HG02623 (cell line): ENCODE measurements around the gene SNRPF.
A peak's percentile ranks its signal among the peaks of the same experiment; 100 is the strongest.

ENCODE experiments used
- ATAC-seq: cut with Tn5 transposase; IDR thresholded peaks from one replicate; pipeline ENCODE4 v1.9.1; 2021; ENCODE audit warnings: moderate library complexity; ENCODE audit not compliant: unreplicated experiment

SNRPF gene

GRCh38 chr12:95859344-95859816 lies 628 bp downstream of the SNRPF start:
- ATAC-seq = peak; percentile 2

- ATAC-seq = no peak
Measured at GRCh38 chr12:95859947-95860850, 1.4 kb downstream of the SNRPF start.

- ATAC-seq = no peak
Measured at GRCh38 chr12:95862038-95862437, 3.3 kb downstream of the SNRPF start.

GRCh38 chr12:95863337-95863736 lies 4.6 kb downstream of the SNRPF start:
- ATAC-seq = no peak

GRCh38 chr12:95870897-95871296 lies 12.1 kb downstream of the SNRPF start:
- ATAC-seq = no peak

GRCh38 chr12:95874452-95874851 lies 15.7 kb downstream of the SNRPF start:
- no peak for ATAC-seq

GRCh38 chr12:95877622-95878021 lies 18.9 kb downstream of the SNRPF start:
- no peak for ATAC-seq

GRCh38 chr12:95880895-95881294 lies 22.1 kb downstream of the SNRPF start:
- ATAC-seq = no peak

- ATAC-seq = no peak
Measured at GRCh38 chr12:95881331-95881955, 22.7 kb downstream of the SNRPF start.

GRCh38 chr12:95882080-95882479 lies 23.3 kb downstream of the SNRPF start:
- no peak for ATAC-seq

GRCh38 chr12:95882873-95883272 lies 24.1 kb downstream of the SNRPF start:
- ATAC-seq = no peak

GRCh38 chr12:95884998-95885397 lies 26.2 kb downstream of the SNRPF start:
- no peak for ATAC-seq

GRCh38 chr12:95887311-95887710 lies 28.6 kb downstream of the SNRPF start:
- ATAC-seq = no peak

- ATAC-seq = no peak
Measured at GRCh38 chr12:95890958-95891357, 32.2 kb downstream of the SNRPF start.

GRCh38 chr12:95896846-95897245 lies 38.1 kb downstream of the SNRPF start:
- ATAC-seq = no peak

GRCh38 chr12:95898081-95898480 lies 39.3 kb downstream of the SNRPF start:
- no peak for ATAC-seq

GRCh38 chr12:95908573-95908972 lies 49.8 kb downstream of the SNRPF start:
- ATAC-seq = no peak

GRCh38 chr12:95909871-95910270 lies 51.1 kb downstream of the SNRPF start:
- no peak for ATAC-seq
